ENCODE results near the gene TIMM13. TPM values are rescaled to one million over a fixed set of nuclear protein-coding genes. Genes with fewer than 3 reads are reported as not detected.
A peak's percentile ranks its signal among the peaks of the same experiment; 100 is the strongest.

Gene TIMM13
- total RNA-seq, 1 experiment from 2014 or later: 52.9 TPM

DNA sequence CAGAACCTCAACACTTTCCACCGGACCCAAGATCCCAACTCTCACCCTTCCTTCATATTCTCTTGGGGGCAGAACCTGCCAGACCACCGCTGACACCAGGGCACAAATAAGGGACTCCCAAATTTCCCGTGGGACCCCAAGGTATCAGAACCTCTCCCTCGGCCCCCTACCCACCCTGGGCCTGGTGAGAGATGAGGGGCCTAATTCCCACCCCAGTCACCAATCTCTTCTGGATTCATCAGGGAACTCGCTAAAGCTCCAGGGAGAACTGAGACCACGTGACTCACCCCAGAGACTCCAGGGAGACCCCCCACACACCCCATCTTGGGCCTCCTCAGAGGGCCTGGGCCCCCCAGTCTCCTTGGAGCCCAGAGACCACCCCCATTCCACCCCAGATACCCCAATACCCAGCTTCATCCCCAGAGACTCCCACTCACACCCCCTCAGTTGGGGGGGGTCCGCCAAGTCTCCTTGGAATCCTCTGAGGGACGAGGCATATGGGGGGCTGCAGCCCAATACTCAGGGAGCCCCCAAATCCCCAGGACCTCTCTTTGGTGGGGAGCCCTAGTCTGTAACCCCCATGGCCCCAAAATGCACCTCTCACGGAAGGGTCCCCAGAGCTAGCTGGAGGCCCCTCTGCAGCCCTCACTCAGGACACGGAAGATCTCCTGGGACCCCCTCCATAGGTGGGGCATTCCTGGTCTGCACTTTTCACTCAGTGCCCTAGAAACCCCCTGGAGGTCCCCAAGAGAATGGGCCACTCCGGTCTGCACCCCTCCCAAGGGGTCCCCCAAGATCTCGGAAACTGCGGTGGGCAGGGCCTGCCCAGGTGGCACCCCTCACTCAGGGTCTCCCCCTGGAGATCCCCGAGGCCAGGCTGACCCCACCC, 27.8 kb upstream of the TIMM13 start:
- no peak for DNase-seq (ENCODE audit: low read depth)

DNA sequence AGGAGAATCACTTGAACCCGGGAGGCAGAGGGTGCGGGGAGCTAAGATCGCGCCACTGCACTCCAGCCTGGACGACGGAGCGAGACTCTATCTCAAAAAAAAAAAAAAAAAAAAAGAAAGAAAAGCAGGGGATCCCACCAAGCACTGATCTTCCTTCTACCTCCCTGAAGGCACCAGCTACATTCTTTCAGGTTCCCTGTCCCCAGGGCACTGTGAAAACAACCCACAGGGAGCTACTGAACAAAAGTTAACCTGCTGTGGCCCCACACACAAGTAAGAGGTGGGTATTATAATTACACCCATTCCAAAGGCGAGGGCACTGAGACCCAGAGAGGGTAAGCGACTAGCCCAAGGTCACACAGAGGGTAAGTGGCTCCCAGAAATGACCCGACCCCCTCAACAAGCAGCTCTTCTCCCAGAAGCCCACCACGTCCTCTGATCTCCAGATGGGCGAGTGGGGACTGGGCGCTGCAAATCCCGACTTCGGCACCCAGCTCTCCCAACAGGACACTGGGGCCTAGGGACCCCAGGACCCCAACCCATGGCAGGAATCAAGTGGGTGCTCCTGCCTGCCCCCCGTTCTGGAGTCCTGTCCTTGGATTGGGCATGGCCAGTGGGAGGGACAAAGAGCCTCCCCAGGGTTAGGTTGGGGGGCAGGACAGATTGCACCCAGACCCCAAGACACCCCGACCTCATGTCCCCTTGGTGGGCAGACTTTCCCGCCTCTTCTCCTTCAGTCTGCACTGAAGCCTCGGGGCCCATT, 27.0 kb upstream of the TIMM13 start:
- DNase-seq (ENCODE audit: low read depth): no peak

DNA sequence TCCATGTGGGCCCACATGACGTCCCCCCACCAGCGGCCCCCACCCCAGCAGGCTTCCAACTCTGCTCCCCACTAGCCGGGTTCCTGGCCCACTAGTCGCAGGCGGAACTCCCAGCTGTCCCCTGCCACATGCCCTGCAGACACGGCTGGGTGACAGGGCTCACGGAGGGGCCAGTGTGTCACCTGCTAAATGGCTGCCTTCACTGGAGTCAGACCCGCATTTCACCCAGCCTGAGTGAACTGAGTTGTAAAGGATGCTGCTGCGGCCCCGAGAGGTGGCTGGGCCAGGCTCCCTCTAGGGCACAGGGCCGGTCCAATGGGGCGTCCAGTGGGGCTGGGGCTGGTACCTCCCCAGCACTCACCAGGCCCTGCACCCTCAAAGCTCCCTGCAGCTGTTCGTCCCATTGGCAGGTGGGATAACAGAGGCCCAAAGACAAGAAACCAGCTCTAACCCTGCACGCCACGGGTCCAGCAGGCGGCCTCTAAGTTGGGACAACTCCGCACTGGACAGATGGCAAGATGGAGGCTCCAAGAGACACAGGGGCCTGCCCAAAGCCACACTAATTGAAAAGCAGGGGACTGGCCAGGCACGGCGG, 26.1 kb upstream of the TIMM13 start:
- DNase-seq (ENCODE audit: low read depth): no peak

DNA sequence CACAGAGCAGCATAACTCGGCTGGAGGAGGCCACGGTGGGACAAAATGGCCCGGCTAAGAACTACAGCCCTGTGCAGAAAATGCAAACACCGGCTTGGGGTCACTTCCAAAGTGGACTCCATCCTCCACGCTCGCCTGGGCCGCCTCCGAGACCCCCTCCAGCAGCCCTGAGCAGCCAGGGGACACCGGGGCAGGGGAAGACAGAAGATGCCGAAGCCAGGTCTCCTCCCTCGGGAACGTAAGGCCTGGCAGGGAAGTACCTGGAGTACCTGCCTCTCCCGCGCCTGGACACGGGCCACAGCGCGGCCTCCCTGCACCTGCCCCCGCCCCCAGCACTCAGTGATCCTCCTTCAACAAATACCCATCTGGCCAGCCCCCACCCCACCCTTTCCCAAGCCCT, 24.4 kb upstream of the TIMM13 start:
- no peak for DNase-seq (ENCODE audit: low read depth)

DNA sequence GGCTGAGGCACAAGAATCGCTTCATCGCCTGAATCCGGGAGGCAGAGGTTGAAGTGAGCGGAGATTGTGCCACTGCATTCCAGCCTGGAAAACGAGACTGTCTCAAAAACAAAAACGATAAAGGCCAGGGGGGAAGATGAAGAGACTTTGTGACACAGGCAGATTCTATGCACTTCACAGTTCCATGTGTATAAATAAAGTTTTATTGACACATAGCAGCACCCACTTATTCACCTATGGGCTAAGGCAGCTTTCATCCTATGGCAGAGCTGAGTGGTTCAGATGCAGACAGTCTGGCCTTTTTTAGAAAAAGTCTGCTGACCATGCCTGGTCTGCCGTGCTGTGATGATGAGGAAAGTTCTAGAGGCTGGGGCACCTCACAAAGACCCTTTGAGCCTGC, 23.8 kb upstream of the TIMM13 start:
- no peak for DNase-seq (ENCODE audit: low read depth)

DNA sequence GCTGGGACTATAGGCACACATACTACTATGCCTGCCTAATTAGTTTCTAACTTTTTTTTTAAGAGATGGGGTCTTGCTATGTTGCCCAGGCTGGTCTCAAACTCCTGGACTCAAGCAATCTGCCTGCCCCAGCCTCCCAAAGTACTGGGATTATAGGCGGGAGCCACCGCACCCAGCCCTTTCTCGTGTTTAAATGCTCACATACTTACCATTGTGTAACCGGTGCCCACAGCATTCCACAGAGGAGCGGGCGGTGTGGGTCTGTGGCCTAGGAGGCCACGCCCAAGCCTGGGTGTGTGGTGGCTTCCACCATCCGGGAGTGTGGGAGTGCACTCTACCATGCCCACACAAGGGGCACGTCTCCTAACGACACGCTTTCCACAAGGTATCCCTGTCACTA, 21.6 kb upstream of the TIMM13 start:
- peak; percentile 48 for DNase-seq (ENCODE audit: low read depth)

DNA sequence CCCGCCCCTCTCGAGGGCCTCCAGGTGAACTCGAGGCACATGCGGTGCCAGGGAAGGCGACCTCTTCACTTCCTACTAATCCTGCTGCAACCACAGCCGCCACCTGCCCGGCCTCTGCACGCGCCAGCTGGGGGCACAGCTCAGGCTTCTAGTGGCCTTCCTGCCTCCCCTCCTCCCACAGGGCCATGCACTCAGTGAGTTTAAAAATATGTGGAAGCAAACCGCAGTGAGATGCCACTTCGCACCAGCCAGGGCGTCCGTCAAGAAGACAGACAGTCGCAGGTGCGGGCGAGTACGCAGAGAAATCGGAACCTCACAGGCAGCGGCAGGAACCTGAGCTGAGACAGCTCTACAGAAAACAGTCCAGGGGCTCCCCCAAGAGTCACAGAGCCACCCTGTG, 19.0 kb upstream of the TIMM13 start:
- peak; percentile 99 for DNase-seq (ENCODE audit: low read depth)

DNA sequence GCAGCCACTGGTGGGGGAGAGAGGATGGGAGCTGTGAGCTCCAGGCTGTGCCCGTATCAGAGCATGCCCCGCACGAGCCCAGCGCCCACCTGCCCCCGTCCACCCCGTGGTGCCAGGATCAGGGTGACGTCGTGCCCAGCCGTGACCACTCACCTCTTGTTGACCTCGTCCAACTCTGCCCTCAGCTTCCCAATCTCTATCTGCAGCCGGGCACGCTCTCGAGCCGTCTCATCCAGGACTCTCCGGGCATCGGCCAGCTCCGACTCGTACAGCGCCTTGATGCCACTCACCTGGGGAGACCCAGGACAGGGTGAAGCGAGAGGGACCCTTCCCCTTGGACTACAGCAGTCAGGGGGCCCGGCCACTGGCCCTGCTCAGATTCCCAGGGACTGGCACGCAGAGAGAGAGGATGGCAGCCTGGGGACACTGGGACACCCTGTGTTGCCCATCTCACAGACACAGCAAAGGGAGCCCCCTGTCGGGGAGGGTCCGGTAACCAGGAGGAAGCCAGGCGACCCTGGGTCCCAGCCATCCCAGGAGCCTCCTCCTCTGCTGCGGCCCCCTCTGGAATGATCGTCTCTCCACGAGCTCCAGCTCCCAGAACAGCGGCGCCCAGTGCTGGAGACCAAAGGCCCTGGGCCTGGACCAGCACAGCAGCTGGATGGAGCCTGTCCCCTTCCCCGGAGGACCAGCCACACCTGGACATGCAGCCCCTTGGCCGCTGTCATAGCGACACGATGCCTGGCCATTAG, 17.0 kb upstream of the TIMM13 start:
- DNase-seq (ENCODE audit: low read depth): no peak

DNA sequence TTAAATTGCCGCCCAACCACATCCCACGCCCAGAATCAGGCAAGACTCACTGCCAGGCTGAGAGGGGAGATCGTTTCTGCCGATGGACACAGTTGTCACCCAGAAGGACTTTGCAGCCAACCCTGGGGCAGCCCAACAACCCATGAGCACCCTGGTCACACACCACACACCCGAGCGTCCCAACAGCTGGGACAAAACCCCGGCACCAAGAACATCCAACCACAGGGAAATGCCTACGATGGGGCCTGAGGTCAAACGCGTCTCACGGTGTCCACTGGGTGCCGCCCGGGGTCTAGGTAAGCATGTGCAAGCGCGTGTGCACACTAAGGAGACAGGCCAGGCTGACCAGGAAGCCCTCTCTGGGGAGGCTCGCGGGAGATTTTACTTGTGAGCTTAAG, 16.4 kb upstream of the TIMM13 start:
- DNase-seq (ENCODE audit: low read depth): no peak

DNA sequence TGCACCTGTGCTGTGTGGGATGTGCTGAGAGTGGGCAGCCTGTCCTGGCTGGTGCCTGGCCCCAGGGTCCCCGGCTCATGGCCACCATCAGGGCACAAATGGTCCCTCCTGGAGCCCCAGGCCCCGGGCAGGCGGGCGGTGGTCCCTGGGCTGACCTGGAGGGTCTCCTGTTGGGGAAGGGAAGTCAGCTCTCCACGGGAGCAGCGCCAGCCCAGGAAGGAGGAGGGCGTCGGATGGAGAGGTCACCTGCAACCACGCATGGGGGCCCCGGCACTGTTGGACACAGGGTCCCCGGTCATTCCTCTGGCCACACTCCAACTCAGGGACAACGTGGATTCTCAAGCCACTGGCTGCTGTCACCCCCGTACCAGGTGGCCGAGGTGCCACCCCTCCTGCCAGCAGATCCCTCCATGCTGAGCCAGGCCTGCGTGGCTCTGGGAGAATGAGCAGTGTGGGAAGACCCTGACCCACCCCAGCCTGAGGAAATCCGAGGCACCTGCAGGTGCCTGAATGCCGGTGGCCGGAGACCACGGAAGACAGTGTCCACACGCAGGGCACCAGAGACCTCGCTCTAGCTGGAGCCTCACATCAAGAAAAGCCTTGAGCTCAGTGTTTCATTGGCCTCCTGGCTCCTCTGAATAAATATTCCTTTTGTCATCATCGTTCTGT, 15.9 kb upstream of the TIMM13 start:
- DNase-seq (ENCODE audit: low read depth): no peak

DNA sequence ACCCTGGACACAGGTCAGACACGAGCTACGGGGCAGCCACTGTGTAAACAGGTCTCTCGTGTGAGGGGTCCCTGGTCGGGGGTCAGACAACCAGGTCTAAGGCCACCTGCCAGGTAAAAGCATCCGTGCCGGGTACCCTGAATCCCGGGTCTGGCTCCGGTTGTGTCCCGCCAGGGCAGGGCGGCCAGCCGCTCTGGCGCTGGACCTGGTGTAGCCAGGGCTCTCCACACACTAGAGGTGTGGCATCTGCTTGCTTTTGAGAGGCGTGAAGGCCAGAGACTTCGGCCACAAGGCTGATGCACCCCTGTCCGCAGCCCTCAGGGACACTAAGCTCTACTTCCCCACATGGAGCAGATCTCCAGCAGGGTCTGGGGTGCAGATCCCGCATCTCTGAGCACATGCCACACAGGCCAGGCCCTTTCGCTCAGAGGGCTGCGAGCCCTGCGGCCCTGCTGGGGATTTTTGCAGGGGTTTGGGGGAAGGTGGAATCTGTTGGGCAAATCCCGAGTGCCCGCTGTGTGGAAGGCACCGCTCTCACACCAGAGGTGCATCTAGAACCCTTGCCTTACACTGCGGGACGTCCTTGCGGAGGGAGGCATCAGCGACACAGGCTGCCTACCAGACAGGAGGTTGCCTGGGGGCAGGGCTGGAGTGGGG, 13.8 kb upstream of the TIMM13 start:
- DNase-seq (ENCODE audit: low read depth): no peak

DNA sequence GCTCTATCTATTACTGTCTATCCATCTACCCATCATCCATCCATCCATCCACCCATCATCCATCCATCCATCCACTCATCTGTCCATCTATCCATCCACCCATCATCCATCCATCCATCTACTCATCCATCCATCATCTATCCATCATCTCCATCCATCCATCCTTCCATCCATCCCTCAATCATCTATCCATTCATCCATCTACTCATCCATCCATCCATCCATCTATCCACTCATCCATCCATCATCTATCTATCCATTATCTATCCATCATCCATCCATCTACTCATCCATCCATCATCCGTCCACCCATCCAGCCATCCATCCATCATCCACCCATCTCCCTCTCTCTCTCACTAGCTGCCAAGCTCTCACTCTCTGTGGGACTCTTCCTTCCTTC, 13.1 kb upstream of the TIMM13 start:
- no peak for DNase-seq (ENCODE audit: low read depth)

DNA sequence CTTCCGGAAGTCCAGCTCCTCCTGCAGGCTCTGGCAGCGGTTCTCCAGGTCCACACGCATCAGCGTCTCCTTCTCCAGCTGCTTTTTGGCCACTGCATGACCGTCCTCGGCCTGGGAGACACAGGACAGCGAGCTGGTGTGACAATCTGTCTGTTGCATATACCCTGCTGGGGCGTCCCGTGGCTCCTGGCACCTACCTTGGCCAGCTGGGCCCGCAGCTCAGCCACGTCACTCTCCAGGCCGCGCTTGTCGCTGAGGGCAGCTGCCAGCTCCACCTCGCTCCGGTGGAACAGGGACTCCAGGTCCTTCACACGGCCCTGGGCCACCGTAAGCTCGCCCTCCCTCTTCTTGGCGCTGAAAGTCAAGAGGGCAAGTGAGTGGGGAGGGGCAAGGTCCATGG, 10.8 kb upstream of the TIMM13 start:
- no peak for DNase-seq (ENCODE audit: low read depth)

DNA sequence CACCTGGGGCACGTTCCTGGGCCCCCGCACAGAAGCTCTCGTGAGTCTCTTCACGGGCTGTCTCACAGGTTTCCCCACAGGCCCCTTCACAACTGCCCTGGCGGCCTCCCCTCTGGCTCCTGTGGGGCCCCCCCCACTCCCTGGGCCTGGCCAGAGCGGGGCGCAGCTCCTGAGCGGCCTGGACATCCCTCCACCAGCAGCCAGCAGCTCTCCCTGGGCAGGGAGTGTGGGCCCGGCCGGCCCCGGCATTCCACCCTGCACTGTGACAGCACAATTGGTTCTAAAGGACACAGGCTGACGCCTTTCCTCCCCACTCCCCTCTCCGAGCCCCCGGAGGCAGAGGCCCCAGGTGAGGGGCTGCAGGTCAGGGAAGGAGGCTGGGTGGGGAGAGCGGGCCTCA, 9.5 kb upstream of the TIMM13 start:
- DNase-seq (ENCODE audit: low read depth): no peak

DNA sequence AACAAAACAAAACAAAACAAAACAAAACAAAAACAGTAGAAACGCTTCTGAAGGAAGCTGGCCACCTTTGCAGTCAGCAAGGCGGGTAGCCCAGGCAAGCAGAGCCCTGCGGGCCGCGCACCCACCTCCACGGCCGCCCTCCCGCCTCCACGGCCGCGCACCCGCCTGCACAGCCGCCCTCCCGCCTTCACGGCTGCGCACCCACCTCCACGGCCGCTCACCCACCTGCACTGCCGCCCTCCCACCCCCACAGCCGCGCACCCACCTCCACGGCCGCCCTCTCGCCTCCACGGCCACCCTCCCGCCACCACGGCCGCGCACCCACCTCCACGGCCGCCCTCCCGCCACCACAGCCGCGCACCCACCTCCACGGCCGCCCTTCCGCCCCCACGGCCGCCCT, 9.0 kb upstream of the TIMM13 start:
- DNase-seq (ENCODE audit: low read depth): no peak

DNA sequence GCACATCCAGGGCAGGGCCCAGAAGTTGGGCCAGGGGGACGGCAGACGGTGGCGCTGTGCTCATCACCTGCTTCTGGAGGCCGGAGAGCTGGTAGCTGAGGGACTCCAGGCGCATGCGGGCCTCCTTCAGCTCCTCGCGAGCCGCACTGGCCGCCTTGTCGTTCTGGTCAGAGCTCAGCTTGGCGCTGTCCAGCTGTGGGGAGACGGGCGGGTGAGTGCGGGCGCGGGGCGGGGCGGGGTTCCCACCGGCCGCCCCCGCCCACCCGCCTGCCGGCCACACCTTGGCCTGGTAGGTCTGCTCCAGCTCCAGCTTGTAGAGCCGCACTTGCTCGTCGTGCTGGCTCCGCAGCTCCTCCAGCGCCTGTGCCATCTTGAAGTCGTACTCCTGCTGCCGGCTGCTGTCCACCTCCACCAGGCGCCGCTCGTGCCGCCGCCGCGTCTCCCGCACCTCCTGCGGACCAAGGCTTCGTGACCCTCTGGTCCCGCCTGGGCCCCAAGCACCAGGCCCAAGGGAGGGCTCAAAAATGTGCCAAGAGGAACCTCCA, 7.4 kb upstream of the TIMM13 start:
- no peak for DNase-seq (ENCODE audit: low read depth)

DNA sequence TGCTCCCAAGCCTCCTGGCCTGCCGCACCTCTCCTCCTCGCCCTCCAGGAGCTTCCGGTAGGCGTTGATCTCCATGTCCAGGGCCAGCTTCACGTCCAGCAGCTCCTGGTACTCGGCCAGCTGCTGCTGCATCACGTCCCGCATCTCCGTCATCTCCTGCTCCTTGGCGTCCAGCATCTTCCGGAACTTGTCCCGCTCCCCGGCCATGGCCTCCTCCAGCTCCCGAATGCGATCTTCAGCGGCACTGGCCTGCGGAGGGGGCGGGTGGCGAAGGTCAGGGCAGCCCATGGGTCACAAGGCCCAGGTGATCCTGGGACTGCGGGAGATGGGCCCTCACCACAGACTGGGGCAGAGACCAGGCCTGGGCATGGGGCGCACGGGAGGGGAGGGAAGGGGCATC, 6.9 kb upstream of the TIMM13 start:
- no peak for DNase-seq (ENCODE audit: low read depth)

DNA sequence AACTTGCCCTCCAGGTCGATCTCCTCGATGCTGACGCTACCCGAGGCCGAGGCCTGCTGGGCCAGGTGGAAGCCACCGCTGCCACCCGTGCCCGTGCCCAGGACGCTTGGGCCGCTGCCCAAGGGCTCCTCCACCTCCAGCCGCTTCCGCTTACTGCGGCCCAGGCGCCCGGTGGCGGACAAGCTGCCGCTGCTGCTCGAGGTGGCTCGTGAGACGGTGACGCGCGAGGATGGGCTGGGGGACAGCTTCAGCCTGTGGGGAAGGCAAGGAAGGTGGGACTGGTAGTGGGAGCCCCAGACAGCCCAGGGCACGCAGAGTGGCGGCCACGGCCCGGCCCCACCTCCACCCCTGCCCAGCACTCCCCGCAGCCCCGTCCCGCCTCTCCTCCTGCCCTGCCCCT, 6.5 kb upstream of the TIMM13 start:
- DNase-seq (ENCODE audit: low read depth): no peak

DNA sequence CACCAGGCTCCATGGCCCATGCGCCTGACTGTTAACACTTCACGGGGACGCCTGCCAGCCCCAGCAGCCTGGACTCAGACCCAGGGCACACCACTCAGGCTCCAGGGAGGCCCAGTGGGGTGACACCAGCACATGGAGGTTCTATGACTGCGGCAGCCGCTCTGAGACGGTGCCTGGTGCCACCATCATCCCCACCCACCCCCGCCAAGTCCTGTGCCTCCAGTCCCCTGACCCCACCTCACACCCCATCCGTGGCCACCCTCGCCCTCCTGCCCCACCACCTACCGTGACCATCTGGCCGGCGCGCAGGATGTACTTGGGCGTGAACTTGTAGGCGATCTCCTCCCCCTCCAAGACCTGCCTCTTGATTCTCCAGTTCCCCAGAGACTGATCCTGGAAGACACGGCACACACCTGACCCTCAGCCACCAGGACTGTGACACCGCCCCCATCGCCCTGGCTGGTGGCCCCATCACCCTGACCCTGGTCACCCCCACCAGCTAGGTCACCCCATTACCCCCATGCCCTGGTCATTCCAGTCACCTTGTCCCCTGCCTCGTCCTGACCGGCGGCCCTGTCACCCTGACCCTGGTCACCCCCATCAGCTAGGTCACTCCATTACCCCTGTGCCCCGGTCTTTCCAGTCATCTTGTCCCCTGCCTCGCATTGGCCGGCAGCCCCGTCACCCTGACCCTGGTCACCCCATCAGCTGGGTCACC, 4.9 kb upstream of the TIMM13 start:
- DNase-seq (ENCODE audit: low read depth): no peak

Measured in LHCN-M2 (cell line).